GM19452 (cell line): ENCODE measurements around the gene ALDH9A1.
"Not testable (repeated sequence)": the region's sequence is repeated elsewhere in the genome, so short reads cannot be mapped to it uniquely, and the experiment has no call there.

Experiments used
- ATAC-seq: cut with Tn5 transposase; IDR thresholded peaks from one replicate; pipeline ENCODE4 v1.9.1; 2021; ENCODE audit not compliant: unreplicated experiment

Gene ALDH9A1

GRCh38 chr1:165647970-165648369, 50.4 kb downstream of the ALDH9A1 start:
- no peak for ATAC-seq

- ATAC-seq, result no peak
Observed at GRCh38 chr1:165647517-165647916, 50.8 kb downstream of the ALDH9A1 start.

GRCh38 chr1:165645654-165646366, 52.6 kb downstream of the ALDH9A1 start:
- peak; percentile 45 for ATAC-seq

- no peak for ATAC-seq
Observed at GRCh38 chr1:165644064-165644735, 54.2 kb downstream of the ALDH9A1 start.

- no peak for ATAC-seq
Observed at GRCh38 chr1:165641231-165641987, 57.0 kb downstream of the ALDH9A1 start.

GRCh38 chr1:165639821-165640623, 58.3 kb downstream of the ALDH9A1 start:
- peak; percentile 38 for ATAC-seq

GRCh38 chr1:165638211-165638610, 60.2 kb downstream of the ALDH9A1 start:
- not testable (repeated sequence) for ATAC-seq

GRCh38 chr1:165637427-165637826, 60.9 kb downstream of the ALDH9A1 start:
- ATAC-seq, result no peak

GRCh38 chr1:165635823-165636222, 62.5 kb downstream of the ALDH9A1 start:
- ATAC-seq, result no peak

- no peak for ATAC-seq
Observed at GRCh38 chr1:165635329-165635728, 63.0 kb downstream of the ALDH9A1 start.

GRCh38 chr1:165634154-165634921, 64.0 kb downstream of the ALDH9A1 start:
- ATAC-seq, result no peak

- no peak for ATAC-seq
Observed at GRCh38 chr1:165633614-165634013, 64.7 kb downstream of the ALDH9A1 start.

- no peak for ATAC-seq
Observed at GRCh38 chr1:165632491-165632890, 65.9 kb downstream of the ALDH9A1 start.

GRCh38 chr1:165632152-165632469, 66.3 kb downstream of the ALDH9A1 start:
- ATAC-seq, result no peak

GRCh38 chr1:165631342-165632151, 66.8 kb downstream of the ALDH9A1 start:
- peak; percentile 37 for ATAC-seq

- peak; percentile 87 for ATAC-seq
Observed at GRCh38 chr1:165630629-165631341, 67.6 kb downstream of the ALDH9A1 start, which contains the start of gene MGST3. MGST3 (plus strand) TSS chr1:165631234; CDS start chr1:165649848, 18,614 bp downstream.

- ATAC-seq, result peak; percentile 0
Observed at GRCh38 chr1:165629848-165630628, 68.3 kb downstream of the ALDH9A1 start.

- ATAC-seq, result no peak
Observed at GRCh38 chr1:165629151-165629550, 69.2 kb downstream of the ALDH9A1 start.
